Stimulated activated CD4-positive, alpha-beta T cell treated with anti-CD3 and anti-CD28 coated beads, Interleukin-4, amount 100 ng/mL, for 4 hours (primary cell): ENCODE results near the gene TP53I13.

ENCODE experiments used
- DNase-seq, 2 experiments: peaks; one replicate each; pipeline ENCODE4 v3.0.0-alpha.2; 2020

TP53I13 gene

GRCh38 chr17:29617125-29617480 is 48.6 kb downstream of the TP53I13 start:
- DNase-seq = peak; percentile 89 to 91

- DNase-seq = peak; percentile 89 to 92
These were observed 49.2 kb downstream of the TP53I13 start for GRCh38 chr17:29617481-29618271.

GRCh38 chr17:29618272-29619065 is 50.0 kb downstream of the TP53I13 start:
- DNase-seq = no peak

- no peak for DNase-seq
These were observed 50.8 kb downstream of the TP53I13 start for GRCh38 chr17:29619251-29619650.

GRCh38 chr17:29620271-29620670 is 51.8 kb downstream of the TP53I13 start:
- no peak for DNase-seq

GRCh38 chr17:29620779-29621500 is 52.4 kb downstream of the TP53I13 start:
- DNase-seq = no peak

GRCh38 chr17:29621751-29622194 is 53.3 kb downstream of the TP53I13 start:
- no peak for DNase-seq
